22Rv1 (cell line): ENCODE results near the gene LRRC73.
A peak's percentile ranks its signal among the peaks of the same experiment; 100 is the strongest.
"Not testable (repeated sequence)": the region's sequence is repeated elsewhere in the genome, so short reads cannot be mapped to it uniquely, and the experiment has no call there.

Source experiments
- H3K27ac ChIP-seq: fragments of 450-650 bp; 2 replicates; pipeline ENCODE4 v1.5.1; 2017
- ZFX ChIP-seq: fragments of 450-650 bp; IDR thresholded peaks from 2 replicates; pipeline ENCODE4 v1.6.1; 2017; ENCODE audit warnings: antibody characterized with exemption, borderline replicate concordance
- TF ChIP-seq, protein P1 (sequence below): fragments of 450-650 bp; IDR thresholded peaks from 2 replicates; pipeline ENCODE4 v1.5.1; 2017; ENCODE audit warnings: mild to moderate bottlenecking

Gene LRRC73

DNA sequence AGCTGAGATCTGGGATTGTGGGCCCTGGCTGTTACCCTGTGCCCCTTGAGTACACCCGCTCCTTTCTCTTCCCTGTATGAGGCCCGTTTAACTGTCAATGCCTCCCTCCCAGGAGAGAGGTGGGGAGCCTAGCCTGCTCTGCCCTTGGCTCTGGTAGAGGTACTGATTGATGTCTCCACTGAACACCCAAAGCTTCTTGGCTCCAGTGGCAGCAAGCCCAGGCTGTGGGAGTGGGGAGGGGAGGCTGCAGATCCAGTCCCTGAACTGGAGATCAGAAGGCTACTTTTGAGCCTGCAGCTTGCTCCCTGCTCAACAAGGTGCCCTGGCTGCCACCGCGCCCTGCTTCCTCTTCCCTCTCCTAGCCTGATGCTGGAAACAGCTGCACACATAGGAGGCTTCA is 7.5 kb downstream of the LRRC73 start:
- TF ChIP-seq ZFX, result no peak
- TF ChIP-seq, protein P1, sequence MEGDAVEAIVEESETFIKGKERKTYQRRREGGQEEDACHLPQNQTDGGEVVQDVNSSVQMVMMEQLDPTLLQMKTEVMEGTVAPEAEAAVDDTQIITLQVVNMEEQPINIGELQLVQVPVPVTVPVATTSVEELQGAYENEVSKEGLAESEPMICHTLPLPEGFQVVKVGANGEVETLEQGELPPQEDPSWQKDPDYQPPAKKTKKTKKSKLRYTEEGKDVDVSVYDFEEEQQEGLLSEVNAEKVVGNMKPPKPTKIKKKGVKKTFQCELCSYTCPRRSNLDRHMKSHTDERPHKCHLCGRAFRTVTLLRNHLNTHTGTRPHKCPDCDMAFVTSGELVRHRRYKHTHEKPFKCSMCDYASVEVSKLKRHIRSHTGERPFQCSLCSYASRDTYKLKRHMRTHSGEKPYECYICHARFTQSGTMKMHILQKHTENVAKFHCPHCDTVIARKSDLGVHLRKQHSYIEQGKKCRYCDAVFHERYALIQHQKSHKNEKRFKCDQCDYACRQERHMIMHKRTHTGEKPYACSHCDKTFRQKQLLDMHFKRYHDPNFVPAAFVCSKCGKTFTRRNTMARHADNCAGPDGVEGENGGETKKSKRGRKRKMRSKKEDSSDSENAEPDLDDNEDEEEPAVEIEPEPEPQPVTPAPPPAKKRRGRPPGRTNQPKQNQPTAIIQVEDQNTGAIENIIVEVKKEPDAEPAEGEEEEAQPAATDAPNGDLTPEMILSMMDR, result no peak
- H3K27ac ChIP-seq, result no peak overlapping the region

GRCh38 chr6:43500921-43501320 is 9.2 kb downstream of the LRRC73 start:
- TF ChIP-seq, protein P1, result no peak
- TF ChIP-seq ZFX, result no peak
- H3K27ac ChIP-seq, result no peak overlapping the region

DNA sequence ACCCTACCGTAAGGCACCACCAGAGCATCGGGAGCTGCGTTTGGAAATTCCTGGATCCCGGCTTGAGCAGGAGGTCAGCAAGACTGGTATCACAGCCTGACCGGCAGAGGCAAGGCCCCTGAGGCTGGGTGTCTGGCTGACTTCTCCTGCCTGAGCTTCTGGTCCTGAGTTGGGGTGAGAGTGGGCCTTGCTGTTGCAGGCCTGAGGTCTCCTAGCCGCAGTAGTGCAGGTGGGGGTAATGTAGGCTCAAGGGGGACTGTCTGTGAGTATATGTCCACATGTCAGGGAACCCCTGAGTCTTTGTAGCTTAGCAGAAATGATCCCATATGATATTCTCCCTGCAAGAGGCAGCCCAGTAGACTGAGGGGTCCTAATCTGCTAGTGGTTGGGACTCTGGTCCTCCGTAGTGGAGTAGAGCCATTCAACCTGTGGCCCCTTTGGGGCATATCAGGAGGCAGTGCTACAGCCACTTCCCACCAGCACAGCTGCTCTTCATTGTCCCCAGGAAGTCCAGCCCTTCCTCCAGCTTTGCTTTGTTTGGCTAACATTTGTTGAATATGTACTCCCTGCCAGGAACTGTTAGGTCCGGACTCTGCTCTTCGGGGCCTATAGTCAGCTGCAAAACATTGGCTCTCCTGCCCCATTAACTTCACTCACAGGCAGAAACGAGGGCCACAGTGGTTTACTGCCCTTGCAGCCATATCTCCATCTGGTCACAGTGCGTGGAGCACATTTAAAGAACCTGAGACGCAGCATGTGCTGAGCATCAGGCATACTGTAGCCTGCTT is 10.9 kb downstream of the LRRC73 start:
- no peak for TF ChIP-seq ZFX
- TF ChIP-seq, protein P1, result no peak

DNA sequence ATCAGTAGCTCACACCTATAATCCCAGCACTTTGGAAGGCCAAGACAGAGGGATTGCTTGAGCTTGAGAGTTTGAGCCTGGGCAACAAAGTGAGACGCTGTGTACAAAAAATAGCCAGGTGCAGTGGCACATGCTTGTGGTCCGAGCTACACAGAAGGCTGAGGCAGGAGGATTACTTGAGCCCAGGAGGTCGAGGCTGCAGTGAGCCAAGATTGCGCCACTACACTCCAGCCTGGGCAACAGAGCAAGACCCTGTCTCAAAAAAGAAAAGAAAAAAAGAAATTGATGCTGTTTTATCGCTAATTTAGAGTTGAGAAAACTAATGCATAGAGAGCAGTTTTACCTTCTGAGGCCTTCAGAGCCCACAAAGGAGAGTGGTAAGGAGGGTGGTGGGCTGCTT is 11.9 kb downstream of the LRRC73 start:
- not testable (repeated sequence) for H3K27ac ChIP-seq

More for the DNA sequence above, 10.9 kb downstream of the LRRC73 start:
- no peak overlapping the region for H3K27ac ChIP-seq

DNA sequence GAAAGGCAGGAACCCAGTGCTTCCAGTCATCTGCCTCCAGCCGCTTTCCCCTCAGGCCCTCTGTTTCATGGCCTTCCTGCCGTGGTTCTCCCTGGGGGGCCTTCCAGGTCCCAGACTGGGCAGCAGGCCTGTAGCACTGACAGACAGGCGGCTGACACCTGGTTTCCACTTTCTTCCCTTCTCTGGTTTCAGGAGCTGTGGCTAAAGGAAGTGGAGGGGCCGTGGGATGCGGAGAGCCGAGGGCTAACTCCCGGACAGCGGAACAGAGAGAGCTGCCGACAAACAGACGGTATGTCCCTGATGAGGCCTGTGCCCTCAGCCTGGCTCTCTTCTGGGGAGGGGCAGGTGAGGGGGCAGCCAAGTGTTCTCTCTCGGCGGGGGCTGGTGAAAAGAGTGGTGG is 12.5 kb downstream of the LRRC73 start:
- H3K27ac ChIP-seq, result no peak overlapping the region
- TF ChIP-seq, protein P1, result no peak
- TF ChIP-seq ZFX, result no peak

DNA sequence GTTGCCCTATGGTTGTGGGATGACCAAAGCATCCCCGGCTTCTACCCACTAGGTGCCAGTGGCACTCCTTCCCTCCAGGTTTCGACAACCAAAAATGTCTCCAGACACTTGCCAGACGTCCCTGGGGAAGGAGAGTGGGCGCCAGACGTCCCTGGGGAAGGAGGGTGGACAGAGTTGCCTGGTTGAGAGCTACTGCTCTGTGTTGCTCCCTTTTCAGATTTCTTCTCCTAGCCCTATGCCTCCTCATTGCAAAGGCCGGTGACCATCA is 13.1 kb downstream of the LRRC73 start:
- TF ChIP-seq, protein P1, result no peak
- no peak for TF ChIP-seq ZFX
- no peak overlapping the region for H3K27ac ChIP-seq

- H3K27ac ChIP-seq, result no peak overlapping the region
- TF ChIP-seq, protein P1, result peak; percentile 43
- no peak for TF ChIP-seq ZFX
These were observed 13.6 kb downstream of the LRRC73 start for GRCh38 chr6:43496370-43497128.
